ENCODE measurements around the gene KCNJ12. TPM values are rescaled to one million over a fixed set of nuclear protein-coding genes. Genes with fewer than 3 reads are reported as not detected.

Gene KCNJ12
- total RNA-seq, 1 donor from 2014 or later = 13.2 TPM

- H3K36me3 ChIP-seq = no peaks in the 10 kb centered on the region
- H3K9me3 ChIP-seq = no peaks in the 10 kb centered on the region
- no peak for TF ChIP-seq CTCF (IDR thresholded peaks at IDR 0.05)
- DNase-seq (ENCODE audit: low spot score in 2 of 2) = no peak
- intact Hi-C loops (cut with DNase I) = no loop called here
- no peaks in the 10 kb centered on the region for H3K27me3 ChIP-seq
- H3K4me3 ChIP-seq = no peak overlapping the region
- no peaks in the 10 kb centered on the region for H3K4me1 ChIP-seq
- no peak overlapping the region for H3K27ac ChIP-seq
Measured at GRCh38 chr17:21359483-21359840, 16.7 kb upstream of the KCNJ12 start.

- H3K4me1 ChIP-seq = no peaks in the 10 kb centered on the region
- TF ChIP-seq CTCF (IDR thresholded peaks at IDR 0.05) = no peak
- no peaks in the 10 kb centered on the region for H3K9me3 ChIP-seq
- intact Hi-C loops (cut with DNase I) = no loop called here
- H3K4me3 ChIP-seq = no peak overlapping the region
- no peak for DNase-seq (ENCODE audit: low spot score in 2 of 2)
- H3K27me3 ChIP-seq = no peaks in the 10 kb centered on the region
- no peaks in the 10 kb centered on the region for H3K36me3 ChIP-seq
- no peak overlapping the region for H3K27ac ChIP-seq
Measured at GRCh38 chr17:21360048-21360447, 16.1 kb upstream of the KCNJ12 start.

- H3K4me1 ChIP-seq = no peaks in the 10 kb centered on the region
- no peaks in the 10 kb centered on the region for H3K9me3 ChIP-seq
- no peak for TF ChIP-seq CTCF (IDR thresholded peaks at IDR 0.05)
- intact Hi-C loops (cut with DNase I) = no loop called here
- H3K36me3 ChIP-seq = no peaks in the 10 kb centered on the region
- H3K4me3 ChIP-seq = no peak overlapping the region
- no peaks in the 10 kb centered on the region for H3K27me3 ChIP-seq
- no peak for DNase-seq (ENCODE audit: low spot score in 2 of 2)
- no peak overlapping the region for H3K27ac ChIP-seq
Measured at GRCh38 chr17:21361020-21361809, 14.9 kb upstream of the KCNJ12 start.

GRCh38 chr17:21362331-21362931 is 13.7 kb upstream of the KCNJ12 start:
- Histone ChIP-seq H3K27ac (no peak overlapping the region), H3K4me1 (no peaks in the 10 kb centered on the region), H3K27me3 (no peaks in the 10 kb centered on the region), H3K4me3 (no peak overlapping the region), H3K9me3 (no peaks in the 10 kb centered on the region), H3K36me3 (no peaks in the 10 kb centered on the region)
- no peak for DNase-seq (ENCODE audit: low spot score in 2 of 2)
- intact Hi-C loops (cut with DNase I) = no loop called here
- no peak for TF ChIP-seq CTCF (IDR thresholded peaks at IDR 0.05)

GRCh38 chr17:21363776-21364642 is 12.1 kb upstream of the KCNJ12 start:
- no peak for TF ChIP-seq CTCF (IDR thresholded peaks at IDR 0.05)
- intact Hi-C loops (cut with DNase I) = no loop called here
- H3K9me3 ChIP-seq = no peaks in the 10 kb centered on the region
- no peaks in the 10 kb centered on the region for H3K4me1 ChIP-seq
- H3K27ac ChIP-seq = no peak overlapping the region
- no peak for DNase-seq (ENCODE audit: low spot score in 2 of 2)
- H3K36me3 ChIP-seq = no peaks in the 10 kb centered on the region
- no peaks in the 10 kb centered on the region for H3K27me3 ChIP-seq
- H3K4me3 ChIP-seq = no peak overlapping the region
